HG03097 (cell line): ENCODE measurements around the gene TIGD1.
"Not testable (repeated sequence)": the region's sequence is repeated elsewhere in the genome, so short reads cannot be mapped to it uniquely, and the experiment has no call there.

Experiments used
- ATAC-seq: cut with Tn5 transposase; IDR thresholded peaks from one replicate; pipeline ENCODE4 v1.9.1; 2021; ENCODE audit not compliant: unreplicated experiment, low FRiP score

The TIGD1 gene

DNA sequence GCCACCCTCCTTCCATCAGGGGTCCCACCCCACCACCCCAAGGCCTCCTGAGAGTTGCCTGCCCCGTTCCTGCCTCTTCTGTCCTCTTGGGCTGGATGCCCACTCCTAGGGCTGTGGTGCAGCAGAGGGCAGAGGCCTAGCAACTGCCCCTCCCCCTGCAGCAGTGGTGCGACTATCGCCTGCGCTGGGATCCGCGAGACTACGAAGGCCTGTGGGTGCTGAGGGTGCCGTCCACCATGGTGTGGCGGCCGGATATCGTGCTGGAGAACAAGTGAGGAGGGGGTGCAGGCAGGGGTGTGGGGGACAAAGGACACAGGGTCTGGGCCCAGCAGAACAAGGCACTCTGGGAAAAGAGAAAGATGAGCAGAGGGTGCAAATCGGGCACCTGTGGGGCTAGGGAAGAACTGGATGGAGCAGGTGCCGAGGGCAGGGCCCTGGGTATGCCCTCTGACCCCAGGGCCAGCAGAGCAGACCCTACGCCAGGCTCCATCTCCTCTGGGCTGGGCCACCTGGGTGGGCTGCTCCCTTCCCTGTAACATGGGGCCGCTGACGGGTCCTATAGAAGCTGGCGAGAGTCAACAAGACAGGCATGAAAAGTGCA is 9.8 kb downstream of the TIGD1 start:
- ATAC-seq: no peak

GRCh38 chr2:232539298-232540231 is 10.8 kb downstream of the TIGD1 start, which contains the start of gene CHRNG:
CHRNG (plus strand) TSS chr2:232539692; CDS start chr2:232539748, 56 bp downstream.
- no peak for ATAC-seq

DNA sequence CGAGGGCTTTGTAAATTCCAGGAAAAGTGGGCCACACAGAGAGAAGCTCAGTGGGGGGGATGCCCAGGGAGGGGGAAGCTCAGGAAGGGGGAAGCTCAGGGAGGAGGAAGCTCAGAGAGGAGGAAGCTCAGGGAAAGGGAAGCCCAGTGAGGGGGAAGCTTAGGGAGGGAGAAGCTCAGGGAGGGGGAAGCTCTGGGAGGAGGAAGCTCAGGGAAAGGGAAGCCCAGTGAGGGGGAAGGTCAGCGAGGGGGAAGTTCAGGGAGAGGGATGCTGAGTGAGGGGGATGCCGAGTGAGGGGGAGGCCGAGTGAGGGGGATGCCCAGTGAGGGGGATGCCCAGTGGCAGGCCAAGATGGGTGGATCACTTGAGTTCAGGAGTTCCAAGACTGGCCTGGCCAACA is 11.7 kb downstream of the TIGD1 start:
- ATAC-seq: no peak

DNA sequence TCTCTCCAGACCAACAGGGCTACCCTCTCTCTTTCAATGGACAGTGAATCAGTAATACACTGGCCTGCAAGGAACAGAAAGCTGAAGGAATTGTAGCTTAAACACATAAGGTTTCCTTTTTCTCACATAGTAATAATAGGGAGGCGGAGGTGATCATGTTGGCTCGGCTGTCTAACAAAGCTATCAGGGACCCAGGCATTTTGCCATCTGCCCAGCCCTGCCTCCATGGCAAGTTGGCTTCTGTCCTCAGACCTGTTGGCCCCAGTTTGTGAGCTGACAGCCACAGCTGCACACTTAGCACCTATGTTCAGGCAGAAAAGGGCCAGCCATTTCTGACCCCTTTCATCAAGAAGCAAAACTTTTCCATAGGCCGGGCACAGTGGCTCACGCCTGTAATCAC is 12.9 kb downstream of the TIGD1 start:
- ATAC-seq: no peak

GRCh38 chr2:232537079-232537478 is 13.3 kb downstream of the TIGD1 start:
- no peak for ATAC-seq

GRCh38 chr2:232535761-232536530 is 14.4 kb downstream of the TIGD1 start:
- ATAC-seq: no peak

GRCh38 chr2:232534940-232535651 is 15.3 kb downstream of the TIGD1 start:
- no peak for ATAC-seq

- no peak for ATAC-seq
These were observed 16.2 kb downstream of the TIGD1 start for GRCh38 chr2:232533944-232534710.

DNA sequence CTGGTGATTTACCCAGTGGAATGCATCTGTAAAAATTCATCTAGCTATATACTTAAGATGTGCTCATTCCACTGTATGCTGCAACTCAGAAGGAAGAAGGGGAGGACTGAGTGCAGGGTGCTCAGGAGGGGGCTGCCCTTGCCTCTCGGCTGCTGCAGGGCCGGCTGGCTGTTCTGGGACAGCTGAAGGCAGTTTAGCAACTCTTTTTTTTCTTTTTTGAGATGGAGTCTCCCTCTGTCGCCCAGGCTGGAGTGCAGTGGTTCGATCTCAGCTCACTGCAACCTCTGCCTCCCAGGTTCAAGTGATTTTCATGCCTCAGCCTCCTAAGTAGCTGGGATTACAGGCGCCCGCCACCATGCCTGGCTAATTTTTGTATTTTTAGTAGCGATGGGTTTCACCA is 17.5 kb downstream of the TIGD1 start:
- not testable (repeated sequence) for ATAC-seq

- ATAC-seq: no peak
These were observed 17.9 kb downstream of the TIGD1 start for GRCh38 chr2:232532419-232532818.

- ATAC-seq: no peak
These were observed 19.6 kb downstream of the TIGD1 start for GRCh38 chr2:232530626-232531260.

- ATAC-seq: no peak
These were observed 20.4 kb downstream of the TIGD1 start for GRCh38 chr2:232529806-232530547.

DNA sequence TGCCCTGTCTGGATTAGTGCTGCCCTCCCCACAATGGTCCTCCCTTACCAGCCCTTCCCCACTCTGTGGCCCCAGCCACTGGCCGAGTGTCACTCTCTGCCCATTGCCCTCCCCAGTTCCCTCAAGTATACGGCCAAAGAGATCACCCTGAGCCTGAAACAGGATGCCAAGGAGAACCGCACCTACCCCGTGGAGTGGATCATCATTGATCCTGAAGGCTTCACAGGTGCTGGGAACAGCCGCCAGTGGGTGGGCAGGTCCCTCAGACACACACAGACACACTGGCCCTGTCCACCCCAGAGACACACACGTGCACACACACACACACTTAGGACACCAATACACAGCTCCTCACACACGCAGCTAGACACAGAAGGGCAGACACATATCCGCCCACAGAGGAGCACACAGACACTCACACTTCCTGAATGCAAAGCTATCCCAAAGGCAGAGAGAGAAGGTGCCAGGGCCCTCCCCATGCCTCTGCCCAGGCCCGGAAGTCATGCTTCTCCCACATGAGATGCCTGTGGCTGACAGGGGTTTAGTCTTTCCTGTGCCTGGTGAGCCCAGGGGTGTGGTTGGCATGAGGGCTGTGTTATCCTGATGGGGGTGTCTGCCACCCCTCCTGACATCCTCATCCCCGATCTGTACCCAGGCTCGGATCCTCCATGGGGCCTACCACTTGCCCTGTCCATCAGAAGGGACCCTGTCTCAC is 21.5 kb downstream of the TIGD1 start:
- ATAC-seq: no peak

DNA sequence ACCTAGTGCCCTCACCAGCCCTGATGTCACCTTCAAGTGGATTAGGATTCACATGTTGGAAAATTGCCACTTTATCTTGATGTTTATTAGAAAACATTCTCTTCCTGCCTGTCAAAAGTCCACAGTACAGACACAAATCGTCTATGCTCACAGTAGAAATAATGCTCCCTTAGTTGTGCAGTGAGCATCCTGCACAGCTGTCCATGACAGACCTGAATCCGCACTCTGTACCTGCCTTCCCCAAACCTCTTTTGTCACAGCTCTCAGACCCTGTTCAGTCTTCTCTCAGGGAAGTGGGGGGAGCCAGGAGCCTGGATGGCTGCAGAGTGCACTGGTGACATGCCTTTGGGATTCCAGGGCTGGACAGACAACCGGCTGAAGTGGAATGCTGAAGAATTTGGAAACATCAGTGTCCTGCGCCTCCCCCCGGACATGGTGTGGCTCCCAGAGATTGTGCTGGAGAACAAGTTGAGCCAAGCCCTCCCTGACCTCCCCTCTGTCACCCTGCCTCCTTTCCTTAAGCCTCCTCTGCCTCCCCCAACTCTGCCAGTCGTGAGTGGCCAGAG is 22.4 kb downstream of the TIGD1 start:
- no peak for ATAC-seq

DNA sequence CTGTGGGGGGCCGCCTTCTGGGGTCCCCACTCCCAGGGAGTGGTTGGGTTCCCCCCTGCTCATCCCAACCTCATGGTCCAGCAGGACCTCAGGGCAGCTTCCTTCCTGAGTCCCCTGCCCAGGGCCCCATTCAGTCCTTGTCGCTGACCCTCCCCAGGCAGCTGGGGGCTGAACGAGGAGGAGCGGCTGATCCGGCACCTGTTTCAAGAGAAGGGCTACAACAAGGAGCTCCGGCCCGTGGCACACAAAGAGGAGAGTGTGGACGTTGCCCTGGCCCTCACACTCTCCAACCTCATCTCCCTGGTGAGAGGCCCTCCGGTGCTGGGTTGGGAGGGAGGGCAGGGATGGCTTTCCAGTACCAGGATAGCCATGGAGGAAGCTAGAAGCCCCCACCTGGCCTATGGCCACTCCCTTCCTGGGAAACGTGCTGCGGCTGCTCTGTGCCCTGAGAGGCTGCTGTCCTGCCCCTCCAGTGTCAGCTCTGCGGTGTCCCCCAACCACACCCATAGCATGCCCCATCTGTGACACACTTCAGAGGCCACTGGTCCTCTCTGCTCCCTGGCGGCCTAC is 23.9 kb downstream of the TIGD1 start:
- no peak for ATAC-seq

- ATAC-seq: no peak
These were observed 24.5 kb downstream of the TIGD1 start, which contains the start of gene CHRND for GRCh38 chr2:232525791-232526371. CHRND (plus strand) TSS chr2:232526160; CDS start chr2:232526216, 56 bp downstream.

DNA sequence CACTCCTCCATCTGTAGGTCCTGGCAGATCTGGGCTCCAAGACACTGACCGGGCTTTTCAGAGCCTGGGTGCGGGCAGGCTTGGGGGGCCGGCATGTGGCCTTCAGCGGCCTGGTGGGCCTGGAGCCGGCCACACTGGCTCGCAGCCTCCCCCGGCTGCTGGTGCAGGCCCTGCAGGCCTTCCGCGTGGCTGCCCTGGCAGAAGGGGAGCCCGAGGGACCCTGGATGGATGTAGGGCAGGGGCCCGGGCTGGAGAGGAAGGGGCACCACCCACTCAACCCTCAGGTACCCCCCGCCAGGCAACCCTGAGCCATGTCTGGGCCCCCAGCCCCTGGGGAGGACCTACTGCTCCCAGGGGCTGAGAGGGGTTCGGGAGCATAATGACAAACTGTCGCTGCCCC is 25.2 kb downstream of the TIGD1 start:
- no peak for ATAC-seq
